Endothelial cell of umbilical vein (primary cell): Measurements from ENCODE around the gene ACSS1. TPM values are rescaled to one million over a fixed set of nuclear protein-coding genes. Genes with fewer than 3 reads are reported as not detected.

Experiments
- BruUV-seq: library from RNA; stranded (reverse); fragments of 400-500 nt; replicated peaks from 2 replicates; lab custom pipeline; 2021; lab: Mats Ljungman, UMichigan
- CTCF ChIA-PET: fragments of 300-600, 350-600 bp; sonication (Branson Sonifier 250); formaldehyde crosslinking; loops from one replicate; lab custom pipeline; 2021; ENCODE audit warnings: antibody characterized with exemption, inconsistent platforms; lab: Charles Lee
- POLR2A ChIA-PET: fragments of 300-600, 350-600 bp; sonication (Branson Sonifier 250); formaldehyde crosslinking; loops from one replicate; lab custom pipeline; 2021; ENCODE audit warnings: antibody characterized with exemption, inconsistent platforms; lab: Charles Lee
- DNase-seq: peaks from one replicate; pipeline ENCODE4 v3.0.0-alpha.2; 2011; ENCODE audit warnings: low read depth, low spot score
- FAIRE-seq: peaks from 2 replicates; lab custom pipeline; 2011; peaks lifted over from hg19 to GRCh38; lab: Jason Lieb, UNC
- H2AFZ ChIP-seq: 2 replicates; pipeline ENCODE4 v1.6.0; 2012; ENCODE audit warnings: low read depth, low read length, control low read depth, inconsistent platforms
- H3K27ac ChIP-seq: 2 replicates; pipeline ENCODE4 v1.5.1; 2011; ENCODE audit warnings: low read depth, mild to moderate bottlenecking, control low read depth, low read length, moderate library complexity; ENCODE audit not compliant: insufficient read depth
- H3K27me3 ChIP-seq, 2 experiments: 2 replicates each; pipeline versions ENCODE4 v1.6.0 to v1.6.1; 2011; ENCODE audit warnings: low read length in 2 of 2, mixed read lengths in 1 of 2; ENCODE audit not compliant: control insufficient read depth in 2 of 2, insufficient read depth in 2 of 2
- H3K36me3 ChIP-seq, 2 experiments: 2 replicates in 1 of 2; 3 replicates in 1 of 2; pipeline ENCODE4 v1.5.1; 2011; ENCODE audit warnings: low read length in 2 of 2, mild to moderate bottlenecking in 1 of 2, moderate library complexity in 1 of 2; ENCODE audit not compliant: control insufficient read depth in 2 of 2, insufficient read depth in 2 of 2; ENCODE audit errors: extremely low read depth in 1 of 2
- H3K4me1 ChIP-seq: 3 replicates; pipeline ENCODE4 v1.5.1; 2011; ENCODE audit warnings: mild to moderate bottlenecking, low read length; ENCODE audit not compliant: control insufficient read depth, insufficient read depth; ENCODE audit errors: extremely low read depth
- H3K4me2 ChIP-seq: 2 replicates; pipeline ENCODE4 v1.6.1; 2011; ENCODE audit warnings: low read length, control low read depth, mixed read lengths; ENCODE audit not compliant: insufficient read depth
- H3K4me3 ChIP-seq, 3 experiments: fragments of 200-600 bp in 1 of 3; sonication (generic), shearing (Covaris generic) in 1 of 3; replicated peaks in 1 of 3; 2 replicates each; pipeline ENCODE4 v1.5.1; 2011 to 2016; ENCODE audit warnings: control low read depth in 3 of 3, low read length in 3 of 3, mild to moderate bottlenecking in 2 of 3, inconsistent platforms in 1 of 3, low read depth in 1 of 3, moderate library complexity in 1 of 3; ENCODE audit not compliant: insufficient read depth in 1 of 3
- H3K79me2 ChIP-seq: 2 replicates; pipeline ENCODE4 v1.6.0; 2012; ENCODE audit warnings: low read length, inconsistent platforms; ENCODE audit not compliant: control insufficient read depth, insufficient read depth
- H3K9ac ChIP-seq: replicated peaks from 2 replicates; pipeline ENCODE3; 2011; ENCODE audit warnings: low read length, control low read depth; ENCODE audit not compliant: insufficient read depth; ENCODE audit errors: extremely low read depth
- H3K9me1 ChIP-seq: replicated peaks from 3 replicates; pipeline ENCODE4 v1.6.0; 2011; ENCODE audit warnings: mild to moderate bottlenecking, low read length; ENCODE audit not compliant: control insufficient read depth, insufficient read depth; ENCODE audit errors: extremely low read depth
- H3K9me3 ChIP-seq: replicated peaks from 2 replicates; pipeline ENCODE4 v1.5.1; 2012; ENCODE audit warnings: low read length, inconsistent platforms; ENCODE audit not compliant: control insufficient read depth, insufficient read depth
- H4K20me1 ChIP-seq: replicated peaks from 2 replicates; pipeline ENCODE3; 2011; ENCODE audit warnings: mild to moderate bottlenecking, low read length; ENCODE audit not compliant: control insufficient read depth, insufficient read depth; ENCODE audit errors: extremely low read depth
- EZH2 ChIP-seq: IDR thresholded peaks from 2 replicates; pipeline ENCODE4 v1.6.1; 2012; ENCODE audit warnings: borderline replicate concordance, low read depth, mild to moderate bottlenecking, moderate library complexity, low read length, inconsistent platforms; ENCODE audit not compliant: severe bottlenecking
- FOS ChIP-seq: IDR thresholded peaks from 2 replicates; pipeline ENCODE4 v1.6.1; 2011; ENCODE audit warnings: mild to moderate bottlenecking, low read length, moderate library complexity, borderline replicate concordance; ENCODE audit not compliant: insufficient read depth
- GATA2 ChIP-seq: IDR thresholded peaks from 2 replicates; pipeline ENCODE4 v1.7.0; 2011; ENCODE audit warnings: low read depth, mild to moderate bottlenecking, moderate library complexity, mixed read lengths, low read length; ENCODE audit not compliant: insufficient read length, insufficient read depth
- JUN ChIP-seq: IDR thresholded peaks from 2 replicates; pipeline ENCODE4 v1.6.1; 2011; ENCODE audit warnings: borderline replicate concordance, low read depth; ENCODE audit not compliant: insufficient read length, insufficient read depth
- MYC ChIP-seq: IDR thresholded peaks from one replicate; pipeline ENCODE4 v1.6.1; 2011; ENCODE audit warnings: mild to moderate bottlenecking, low read depth, low read length
- POLR2A ChIP-seq: IDR thresholded peaks from 2 replicates; pipeline ENCODE4 v1.6.1; 2012; ENCODE audit warnings: low read depth, mild to moderate bottlenecking, control low read depth, low read length
- POLR2AphosphoS5 ChIP-seq: IDR thresholded peaks from 2 replicates; pipeline ENCODE4 v1.6.1; 2012; ENCODE audit warnings: low read depth, mild to moderate bottlenecking, control low read depth, low read length, moderate library complexity; ENCODE audit not compliant: insufficient read depth
- dilution Hi-C: fragments of 300-500 bp; cut with MboI; formaldehyde crosslinking; loops from one replicate; pipeline ENCODE4 v1.15.0; 2019; ENCODE audit warnings: low sequenced_read_pairs; ENCODE audit not compliant: extremely low pct_ligation_motif_present
- intact Hi-C: fragments of 100-400 bp; cut with micrococcal nuclease; formaldehyde crosslinking; loops from one replicate; pipeline ENCODE4 v1.10.0; 2022
- polyA plus RNA-seq, 4 experiments: library from polyadenylated mRNA; depleted of rRNA in 3 of 4; stranded (reverse) in 3 of 4; unstranded in 1 of 4; fragments of >200 nt; gene quantifications; 2 replicates each; pipeline versions ENCODE4 v1.2.1 to v1.2.3, GENCODE V29; 2011 to 2012; ENCODE audit warnings: missing spikeins in 1 of 4
- total RNA-seq: library from RNA; stranded (reverse); gene quantifications from 2 replicates; pipeline ENCODE4 v1.2.3, GENCODE V29; 2021
- TF ChIP-seq, protein P1 (sequence below): IDR thresholded peaks from 2 replicates; pipeline ENCODE4 v1.6.1; 2011; ENCODE audit not compliant: insufficient read depth, insufficient read length
- TF ChIP-seq, protein P2 (sequence below), 2 donors: IDR thresholded peaks; 1 replicate in 1 of 2; 2 replicates in 1 of 2; pipeline ENCODE4 v1.5.1; 2011; ENCODE audit warnings: low read length in 2 of 2, mild to moderate bottlenecking in 2 of 2, moderate library complexity in 2 of 2, control low read depth in 1 of 2, inconsistent platforms in 1 of 2, low read depth in 1 of 2; ENCODE audit not compliant: insufficient read depth in 1 of 2; ENCODE audit errors: extremely low read depth in 1 of 2

Gene ACSS1
- total and polyA plus RNA-seq, 2 donors (not counting 3 experiments of a cell fraction or from before 2014, with no cell fraction given): 6.2 to 17.9 TPM

DNA sequence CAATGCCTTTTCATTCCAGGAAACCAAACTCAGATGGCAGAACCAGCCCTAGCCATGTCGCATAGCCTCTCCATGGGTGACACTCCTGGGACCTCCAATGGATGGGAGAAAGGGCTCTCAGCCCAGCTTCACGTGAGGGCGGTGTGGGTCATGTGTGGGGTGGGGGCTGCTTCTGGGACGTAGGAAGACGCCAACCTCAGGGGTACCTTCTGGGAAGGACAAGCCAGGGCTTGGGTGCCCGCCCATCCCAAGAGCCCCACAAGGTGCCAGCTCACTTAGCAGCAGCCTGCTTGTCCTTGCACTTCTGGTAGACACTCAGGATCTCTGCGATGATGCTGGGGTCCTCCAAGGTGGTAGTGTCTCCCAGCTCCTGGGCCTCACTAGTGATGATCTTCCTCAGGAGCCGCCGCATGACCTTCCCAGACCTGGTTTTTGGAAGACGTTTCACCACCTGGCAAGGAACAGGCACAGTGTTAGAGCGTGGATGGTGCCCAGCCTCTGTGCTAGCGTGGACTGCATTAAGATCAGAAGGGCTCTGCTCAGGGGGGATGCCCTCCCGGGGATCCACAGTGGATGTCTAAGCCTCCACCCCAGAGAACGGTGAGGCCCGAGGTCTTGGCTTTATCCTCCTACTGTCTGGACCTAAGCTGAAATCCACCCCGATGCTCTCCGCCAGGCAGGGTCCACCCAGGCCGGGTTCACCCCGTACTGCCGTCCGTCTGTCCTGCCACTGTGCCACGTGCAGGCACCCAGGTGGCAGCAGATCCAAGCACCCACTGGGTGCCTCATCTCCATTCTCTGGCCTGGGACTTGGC is 50.2 kb downstream of the ACSS1 start:
- Histone ChIP-seq H3K79me2 (no peaks in the 10 kb centered on the region), H3K36me3 (no peaks in the 10 kb centered on the region), H3K9ac (no peak overlapping the region), H3K4me3 (no peak overlapping the region), H3K9me3 (no peaks in the 10 kb centered on the region), H3K4me2 (no peak overlapping the region), H3K4me1 (no peaks in the 10 kb centered on the region), H4K20me1 (no peaks in the 10 kb centered on the region), H3K9me1 (no peaks in the 10 kb centered on the region), H2AFZ (no peak overlapping the region), H3K27ac (no peak overlapping the region), H3K27me3 (no peaks in the 10 kb centered on the region)
- intact Hi-C loops: no loop called here
- ChIA-PET POLR2A (no interaction called here), CTCF (no interaction called here)
- dilution Hi-C loops: no loop called here
- FAIRE-seq: no peak
- no TSS peak for BruUV-seq
- TF ChIP-seq POLR2AphosphoS5 (no peak), MYC (no peak), POLR2A (no peak), EZH2 (no peak), FOS (no peak), GATA2 (no peak), JUN (no peak)
- TF ChIP-seq, protein P1, sequence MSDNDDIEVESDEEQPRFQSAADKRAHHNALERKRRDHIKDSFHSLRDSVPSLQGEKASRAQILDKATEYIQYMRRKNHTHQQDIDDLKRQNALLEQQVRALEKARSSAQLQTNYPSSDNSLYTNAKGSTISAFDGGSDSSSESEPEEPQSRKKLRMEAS: no peak
- TF ChIP-seq, protein P2, sequence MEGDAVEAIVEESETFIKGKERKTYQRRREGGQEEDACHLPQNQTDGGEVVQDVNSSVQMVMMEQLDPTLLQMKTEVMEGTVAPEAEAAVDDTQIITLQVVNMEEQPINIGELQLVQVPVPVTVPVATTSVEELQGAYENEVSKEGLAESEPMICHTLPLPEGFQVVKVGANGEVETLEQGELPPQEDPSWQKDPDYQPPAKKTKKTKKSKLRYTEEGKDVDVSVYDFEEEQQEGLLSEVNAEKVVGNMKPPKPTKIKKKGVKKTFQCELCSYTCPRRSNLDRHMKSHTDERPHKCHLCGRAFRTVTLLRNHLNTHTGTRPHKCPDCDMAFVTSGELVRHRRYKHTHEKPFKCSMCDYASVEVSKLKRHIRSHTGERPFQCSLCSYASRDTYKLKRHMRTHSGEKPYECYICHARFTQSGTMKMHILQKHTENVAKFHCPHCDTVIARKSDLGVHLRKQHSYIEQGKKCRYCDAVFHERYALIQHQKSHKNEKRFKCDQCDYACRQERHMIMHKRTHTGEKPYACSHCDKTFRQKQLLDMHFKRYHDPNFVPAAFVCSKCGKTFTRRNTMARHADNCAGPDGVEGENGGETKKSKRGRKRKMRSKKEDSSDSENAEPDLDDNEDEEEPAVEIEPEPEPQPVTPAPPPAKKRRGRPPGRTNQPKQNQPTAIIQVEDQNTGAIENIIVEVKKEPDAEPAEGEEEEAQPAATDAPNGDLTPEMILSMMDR (IDR thresholded peaks at IDR 0.05; ENCODE audit: extremely low read depth in 1 of 2, insufficient read depth in 1 of 2, low read depth in 1 of 2, low read length in 2 of 2): no peak
- DNase-seq: no peak
